GM18858 (cell line): Measurements from ENCODE around the gene HCLS1.
"Not testable (repeated sequence)": the region's sequence is repeated elsewhere in the genome, so short reads cannot be mapped to it uniquely, and the experiment has no call there.

Experiments
- ATAC-seq: cut with Tn5 transposase; IDR thresholded peaks from one replicate; pipeline ENCODE4 v1.9.1; 2021; ENCODE audit not compliant: unreplicated experiment

HCLS1 gene

DNA sequence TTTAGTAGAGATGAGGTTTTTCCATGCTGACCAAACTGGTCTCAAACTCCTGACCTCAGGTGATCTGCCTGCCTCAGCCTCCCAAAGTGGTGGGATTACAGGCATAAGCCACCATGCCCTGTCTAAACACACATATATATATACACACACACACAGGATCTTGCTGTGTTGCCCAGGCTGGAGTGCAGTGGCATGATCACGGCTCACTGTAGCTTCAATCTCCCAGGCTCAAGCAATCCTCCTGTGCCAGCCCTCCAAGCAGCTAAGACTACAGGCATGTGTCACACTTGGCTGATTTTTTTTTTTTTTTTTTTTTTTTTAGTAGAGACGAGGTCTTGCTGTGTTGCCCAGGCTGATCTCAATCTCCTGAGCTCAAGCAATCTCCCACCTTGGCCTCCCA is 60.8 kb downstream of the HCLS1 start:
- ATAC-seq = not testable (repeated sequence)

DNA sequence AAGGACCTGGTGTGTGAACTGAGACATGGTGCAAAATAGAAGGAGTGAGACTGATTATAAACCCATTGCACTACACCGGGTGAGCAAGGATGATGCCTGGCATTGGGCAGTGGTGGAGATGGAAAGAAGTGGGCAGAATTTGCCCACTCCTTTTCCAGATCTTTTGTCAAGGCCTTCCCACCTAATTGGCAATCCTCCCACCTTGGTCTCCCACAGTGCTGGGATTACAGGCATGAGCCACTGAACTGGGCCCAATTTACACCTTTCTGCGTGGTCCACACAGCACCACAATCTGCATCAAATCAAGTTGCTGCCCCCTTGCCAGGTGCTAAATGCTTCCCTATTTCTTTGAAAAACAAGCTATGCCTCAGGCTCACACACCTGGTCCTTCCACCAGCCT is 62.1 kb downstream of the HCLS1 start:
- ATAC-seq = no peak

DNA sequence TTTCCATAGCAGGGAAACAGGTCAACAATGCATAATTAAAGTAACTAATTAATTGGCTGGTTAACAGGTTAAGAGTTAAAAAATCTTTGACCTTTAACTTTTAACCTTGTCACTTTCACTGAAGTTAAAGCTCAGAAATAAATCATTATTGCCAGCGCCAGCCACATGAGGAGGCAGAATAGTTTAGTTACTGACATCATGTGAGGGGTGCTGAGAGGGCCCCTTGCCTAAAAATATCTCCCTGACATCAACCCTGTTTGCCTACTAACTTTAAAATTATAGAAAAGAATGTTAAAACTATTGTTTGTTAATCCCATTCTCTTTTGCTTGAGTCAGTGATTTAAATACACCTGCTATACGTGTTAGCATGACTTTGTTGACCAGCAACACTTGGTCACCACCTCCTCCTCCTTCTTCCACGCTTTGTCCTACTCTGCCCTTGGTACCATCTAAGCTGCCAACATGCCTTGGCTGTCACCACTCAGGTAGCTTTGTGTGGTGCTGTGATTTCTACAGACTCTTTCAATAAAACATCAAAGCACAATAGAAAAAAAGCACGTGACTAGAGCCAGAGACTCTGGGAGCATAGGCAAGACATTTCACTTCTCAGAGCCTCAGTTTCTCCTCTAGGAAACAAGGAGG is 64.8 kb downstream of the HCLS1 start:
- ATAC-seq = no peak

DNA sequence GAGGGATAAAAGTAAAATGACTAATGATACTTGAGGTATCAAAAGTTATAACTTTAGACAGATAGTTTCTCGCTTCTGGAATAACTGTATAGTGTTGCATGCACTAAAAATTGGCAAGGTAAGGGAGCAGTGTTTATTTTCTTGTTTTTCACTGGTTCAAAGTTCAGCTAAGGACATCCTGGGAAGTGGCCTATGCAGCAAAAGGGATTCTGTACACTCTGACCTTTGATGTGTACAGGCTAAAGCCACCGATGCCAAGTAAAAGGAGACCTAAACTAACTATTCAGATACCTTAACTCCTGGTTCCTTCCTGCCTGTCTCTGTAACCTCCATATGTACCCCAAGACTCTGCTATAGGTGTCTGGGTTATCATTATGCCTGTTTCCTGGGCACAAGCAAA is 65.9 kb downstream of the HCLS1 start:
- ATAC-seq = no peak

DNA sequence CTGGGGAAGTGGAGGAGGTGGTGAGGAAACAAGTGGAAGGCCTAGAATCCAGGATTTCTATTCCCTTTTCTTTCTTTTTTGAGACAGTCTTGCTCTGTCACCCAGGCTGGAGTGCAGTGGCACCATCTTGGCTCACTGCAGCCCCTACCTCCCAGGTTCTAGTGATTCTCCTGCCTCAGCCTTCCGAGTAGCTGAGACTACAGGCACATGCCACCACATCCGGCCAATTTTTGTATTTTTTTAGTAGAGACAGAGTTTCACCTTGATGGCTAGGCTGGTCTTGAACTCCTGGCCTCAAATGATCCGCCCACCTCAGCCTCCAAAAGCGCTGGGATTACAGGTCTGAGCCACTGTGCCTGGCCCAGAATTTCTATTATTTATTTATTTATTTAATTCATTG is 66.9 kb downstream of the HCLS1 start:
- ATAC-seq = not testable (repeated sequence)

DNA sequence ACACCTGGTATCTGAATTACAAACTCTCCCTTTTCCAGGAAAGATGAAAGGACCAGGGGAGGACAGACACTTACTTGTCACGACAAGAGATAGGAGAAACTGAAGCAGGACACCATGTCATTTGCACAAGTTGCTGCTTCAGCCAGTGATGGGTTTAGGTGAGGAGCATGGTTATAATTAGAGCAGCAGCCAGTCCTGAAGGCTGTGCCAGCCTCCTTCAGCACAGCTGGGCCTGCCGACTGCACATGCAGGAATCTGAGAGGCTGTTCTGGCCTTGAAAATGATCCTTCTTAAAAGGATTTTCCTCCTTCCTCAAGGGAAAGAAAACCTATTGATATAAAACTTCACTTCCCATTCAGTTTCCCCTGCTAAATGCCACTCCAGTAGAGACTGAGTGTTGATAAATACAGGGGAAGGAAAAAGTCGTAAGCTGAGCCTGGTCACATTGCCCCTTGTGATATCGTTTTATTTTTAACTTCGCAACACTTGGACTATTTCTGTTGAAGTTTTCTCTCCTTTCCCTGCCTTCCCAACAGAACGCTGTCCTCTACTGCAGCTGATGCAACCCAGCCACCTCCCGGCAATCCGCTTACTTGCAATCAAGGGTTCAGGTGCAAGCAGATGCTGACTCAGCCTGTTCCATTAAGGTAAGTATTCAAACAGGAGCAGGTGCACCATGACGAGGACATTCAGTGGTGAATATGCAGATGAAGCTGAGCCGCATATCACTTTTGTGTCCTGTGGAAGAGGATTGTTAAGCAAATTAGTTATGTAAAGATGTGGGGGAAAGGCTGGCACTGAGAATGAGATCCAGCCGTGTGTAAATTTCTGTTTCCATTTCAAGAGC is 67.6 kb downstream of the HCLS1 start, which contains the start of gene FBXO40:
Gene FBXO40 (plus strand): TSS at position 524 of the 847 bp plus-strand sequence. CDS start 27,197 bp downstream, outside the sequence.
- ATAC-seq = no peak

DNA sequence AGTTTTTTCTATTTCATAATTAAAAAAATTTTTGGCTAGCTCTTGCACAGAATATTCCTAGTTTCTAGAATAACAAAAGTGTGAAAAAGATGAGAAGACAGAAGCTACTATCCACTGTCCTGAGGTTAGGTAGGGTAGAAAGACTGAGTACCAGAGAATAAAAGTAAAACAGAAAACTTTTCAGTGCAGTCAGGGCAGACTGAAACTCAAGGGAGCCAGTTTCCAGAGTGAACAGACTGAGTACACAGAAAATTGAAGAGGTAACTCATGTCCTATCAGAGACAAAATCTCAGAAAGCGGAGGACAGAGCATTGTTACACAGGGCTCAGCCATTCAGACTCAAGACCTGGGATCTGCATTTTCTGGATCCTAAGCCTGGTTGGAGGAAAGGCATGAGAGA is 76.3 kb downstream of the HCLS1 start:
- no peak for ATAC-seq

DNA sequence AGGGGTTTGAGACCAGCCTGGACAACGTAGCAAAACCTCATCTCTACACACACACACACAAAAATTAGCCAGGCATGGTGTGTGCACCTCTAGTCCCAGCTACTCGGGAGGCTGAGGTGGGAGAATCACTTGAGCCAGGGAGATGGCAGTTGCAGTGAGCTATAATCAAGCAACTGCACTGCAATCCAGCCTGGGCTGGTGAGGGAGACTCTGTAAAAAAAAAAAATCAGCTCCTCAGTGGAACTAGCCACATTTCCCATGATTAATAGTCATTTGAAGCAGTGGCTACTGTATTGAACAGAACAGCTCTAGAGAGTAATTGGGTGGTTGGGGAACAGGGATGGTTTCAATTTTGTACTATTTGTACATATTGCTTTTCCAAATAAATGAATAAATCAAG is 79.0 kb downstream of the HCLS1 start:
- ATAC-seq = no peak
